GM12872 (cell line): Measurements from ENCODE around the gene ERICH3.

ENCODE experiments used
- CTCF ChIP-seq: IDR thresholded peaks from 3 replicates; pipeline ENCODE4 v1.5.1; 2011; ENCODE audit warnings: low read depth, mild to moderate bottlenecking, low read length, moderate library complexity; ENCODE audit not compliant: insufficient read depth

ERICH3 gene

GRCh38 chr1:74611887-74612286 lies 61.7 kb downstream of the ERICH3 start:
- TF ChIP-seq CTCF: no peak

- TF ChIP-seq CTCF: no peak
Measured at GRCh38 chr1:74610961-74611360, 62.6 kb downstream of the ERICH3 start.

- no peak for TF ChIP-seq CTCF
Measured at GRCh38 chr1:74609810-74610371, 63.7 kb downstream of the ERICH3 start.

- TF ChIP-seq CTCF: no peak
Measured at GRCh38 chr1:74596717-74597116, 76.9 kb downstream of the ERICH3 start.

- TF ChIP-seq CTCF: no peak
Measured at GRCh38 chr1:74593887-74594866, 79.4 kb downstream of the ERICH3 start.

- no peak for TF ChIP-seq CTCF
Measured at GRCh38 chr1:74592580-74593355, 80.8 kb downstream of the ERICH3 start.

- no peak for TF ChIP-seq CTCF
Measured at GRCh38 chr1:74591949-74592348, 81.6 kb downstream of the ERICH3 start.
